Muscle of arm (tissue), 12 donors: ENCODE results near the gene OR13C3. TPM values are rescaled to one million over a fixed set of nuclear protein-coding genes. Genes with fewer than 3 reads are reported as not detected.

Source experiments
- polyA plus RNA-seq, 12 donors: library from polyadenylated mRNA; unstranded; fragments of 120-200 nt; gene quantifications; one replicate each; pipeline ENCODE4 v1.2.1, GENCODE V29; 2013; ENCODE audit not compliant: insufficient read length in 12 of 12

OR13C3 gene
- polyA plus RNA-seq, 12 donors: not detected

Other genes with a start within 250 kb of the OR13C3 start
- not detected for gene OR13F1, start 32.6 kb downstream of the OR13C3 start, polyA plus RNA-seq
- gene OR13C4, start 9.6 kb downstream of the OR13C3 start, polyA plus RNA-seq: not detected
- gene OR13C8, start 32.3 kb upstream of the OR13C3 start, polyA plus RNA-seq: not detected
- not detected for gene OR13C5, start 62.6 kb upstream of the OR13C3 start, polyA plus RNA-seq
- under 1 TPM in 2 of 12 donors, not detected in 10; 0.19 to 0.20 TPM for gene OR13C2, start 68.8 kb upstream of the OR13C3 start, polyA plus RNA-seq
- not detected for gene OR13C9, start 81.3 kb upstream of the OR13C3 start, polyA plus RNA-seq
- not detected for gene OR13D1, start 157.7 kb upstream of the OR13C3 start, polyA plus RNA-seq
- 10 to 100 TPM in 11 of 12 donors, not detected in 1; 34.8 to 81.0 (median 62.3) TPM for gene NIPSNAP3A, start 210.8 kb upstream of the OR13C3 start, polyA plus RNA-seq
- gene NIPSNAP3B, start 227.3 kb upstream of the OR13C3 start, polyA plus RNA-seq: 10 to 100 TPM in 11 of 12 donors, not detected in 1; 11.5 to 39.2 (median 22.6) TPM